ENCODE measurements around the gene DNAJC5.

GRCh38 chr20:63924241-63924640 lies 29.3 kb downstream of the DNAJC5 start:
- TF ChIP-seq FOXK1 (CRISPR knock-in tag; IDR thresholded peaks at IDR 0.05) = no peak
- no peak for TF ChIP-seq CTCF (IDR thresholded peaks at IDR 0.05)
- no peak for TF ChIP-seq MAX (CRISPR knock-in tag; IDR thresholded peaks at IDR 0.05)
- no peak for TF ChIP-seq ZNF121 (CRISPR knock-in tag; IDR thresholded peaks at IDR 0.05)
- TF ChIP-seq AFF4 (CRISPR knock-in tag; IDR thresholded peaks at IDR 0.05; ENCODE audit: borderline replicate concordance) = no peak
- TF ChIP-seq ZNF317 (CRISPR knock-in tag; IDR thresholded peaks at IDR 0.05; ENCODE audit: borderline replicate concordance, low read depth) = no peak
- TF ChIP-seq TP53 (CRISPR knock-in tag; IDR thresholded peaks at IDR 0.05) = no peak
- TF ChIP-seq ETV6 (CRISPR knock-in tag; IDR thresholded peaks at IDR 0.05) = no peak
- TF ChIP-seq GABPB1 (CRISPR knock-in tag; IDR thresholded peaks at IDR 0.05) = no peak
- no peak for TF ChIP-seq KAT7 (CRISPR knock-in tag; IDR thresholded peaks at IDR 0.05; ENCODE audit: borderline replicate concordance)
- no peak for TF ChIP-seq ZNF138 (CRISPR knock-in tag; conservative IDR thresholded peaks at IDR 0.05)
- TF ChIP-seq ATF2 (CRISPR knock-in tag; IDR thresholded peaks at IDR 0.05; ENCODE audit: borderline replicate concordance, low read depth) = no peak
